T-cell (primary cell): ENCODE measurements around the gene ACSF3. TPM values are rescaled to one million over a fixed set of nuclear protein-coding genes. Genes with fewer than 3 reads are reported as not detected.
A peak's percentile ranks its signal among the peaks of the same experiment; 100 is the strongest.

Source experiments
- ATAC-seq, 4 experiments: fragments of 200-7000 bp in 3 of 4; fragments of 150-1000 bp in 1 of 4; cut with Tn5 transposase; replicated peaks in 1 of 4; 1 replicate in 3 of 4; 2 replicates in 1 of 4; pipeline ENCODE4 v1.10.0; 2021; ENCODE audit warnings: moderate library complexity in 3 of 4, mild to moderate bottlenecking in 2 of 4, moderate number of reproducible peaks in 1 of 4
- CTCF ChIA-PET, 2 donors: fragments of 300-600 bp; sonication (Branson Sonifier 250); formaldehyde crosslinking; loops; one replicate each; lab custom pipeline; 2022; ENCODE audit warnings: antibody characterized with exemption in 2 of 2; lab: Charles Lee
- POLR2A ChIA-PET, 2 donors: fragments of 300-600 bp; sonication (Branson Sonifier 250); formaldehyde crosslinking; loops; one replicate each; lab custom pipeline; 2022; ENCODE audit warnings: antibody characterized with exemption in 2 of 2; lab: Charles Lee
- DNase-seq, 35 experiments: peaks; one replicate each; pipeline versions ENCODE4 v3.0.0 to v3.0.0-alpha.2; 2013 to 2023
- H3K27ac ChIP-seq: one replicate; pipeline ENCODE4 v1.5.1; 2013; ENCODE audit warnings: low read length
- H3K27me3 ChIP-seq, 2 experiments: replicated peaks in 1 of 2; 1 replicate in 1 of 2; 2 replicates in 1 of 2; pipeline versions ENCODE4 v1.6.1 to v1.7.0; 2013; ENCODE audit warnings: low read length in 1 of 2, mixed read lengths in 1 of 2; ENCODE audit not compliant: control insufficient read depth in 2 of 2, insufficient read depth in 2 of 2; ENCODE audit errors: extremely low read depth in 1 of 2
- H3K36me3 ChIP-seq, 2 donors: 1 replicate in 1 of 2; 2 replicates in 1 of 2; pipeline versions ENCODE4 v1.6.1 to v1.7.0; 2013; ENCODE audit warnings: low read length in 1 of 2; ENCODE audit not compliant: control insufficient read depth in 2 of 2, insufficient read depth in 1 of 2; ENCODE audit errors: extremely low read depth in 1 of 2
- H3K4me1 ChIP-seq, 2 experiments: 1 replicate in 1 of 2; 2 replicates in 1 of 2; pipeline versions ENCODE4 v1.6.1 to v1.7.0; 2013; ENCODE audit warnings: low read length in 2 of 2, mixed read lengths in 1 of 2; ENCODE audit not compliant: insufficient read depth in 2 of 2, control insufficient read depth in 1 of 2; ENCODE audit errors: extremely low read depth in 1 of 2
- H3K4me3 ChIP-seq, 2 donors: 1 replicate in 1 of 2; 2 replicates in 1 of 2; pipeline versions ENCODE4 v1.5.1 to v1.7.0; 2013; ENCODE audit warnings: mild to moderate bottlenecking in 2 of 2, low read length in 1 of 2, moderate library complexity in 1 of 2; ENCODE audit not compliant: control insufficient read depth in 1 of 2; ENCODE audit errors: extremely low read depth in 1 of 2
- H3K9me3 ChIP-seq: 2 replicates; pipeline ENCODE4 v1.7.0; 2013
- H3K27ac Mint-ChIP-seq, 2 donors: one replicate each; pipeline ENCODE4 v1.8.0; 2020 to 2021; ENCODE audit warnings: mild to moderate bottlenecking in 2 of 2, mixed read lengths in 2 of 2
- H3K27me3 Mint-ChIP-seq, 2 donors: one replicate each; pipeline ENCODE4 v1.8.0; 2021 to 2022; ENCODE audit warnings: mixed read lengths in 2 of 2
- H3K36me3 Mint-ChIP-seq: one replicate; pipeline ENCODE4 v1.8.0; 2021; ENCODE audit warnings: mixed read lengths
- H3K4me1 Mint-ChIP-seq, 3 donors: one replicate each; pipeline ENCODE4 v1.8.0; 2020 to 2022; ENCODE audit warnings: mixed read lengths in 3 of 3, mild to moderate bottlenecking in 1 of 3
- H3K4me3 Mint-ChIP-seq, 3 donors: one replicate each; pipeline ENCODE4 v1.8.0; 2020 to 2022; ENCODE audit warnings: mild to moderate bottlenecking in 3 of 3, mixed read lengths in 3 of 3, moderate library complexity in 3 of 3
- H3K9me3 Mint-ChIP-seq, 3 donors: one replicate each; pipeline ENCODE4 v1.8.0; 2020 to 2022; ENCODE audit warnings: mixed read lengths in 3 of 3
- WGBS: methylation state at CpG from one replicate; pipeline ENCODE4 v1.1.5; 2013; ENCODE audit warnings: missing lambda C conversion rate; ENCODE audit not compliant: insufficient coverage; 5-methylcytosine and 5-hydroxymethylcytosine counted together
- total RNA-seq, 35 experiments: library from RNA in 6 of 35; stranded (reverse) in 6 of 35; fragments of 120-200 nt in 1 of 35; gene quantifications; one replicate each; pipeline versions ENCODE4 v1.2.1 to v1.2.4 and lab custom pipeline; 2013 to 2026

ACSF3 gene
- total RNA-seq, 5 donors from 2014 or later (not counting 1 experiment from before 2014, with no cell fraction given), result 70.5 to 102 (median 79.9) TPM

- no peaks in the 10 kb centered on the region for H3K36me3 ChIP-seq
- peaks cover 7 to 23% of the 10 kb centered on the region in 2 experiments for H3K4me1 ChIP-seq
- Mint-ChIP-seq H3K36me3 (no peaks in the 10 kb centered on the region), H3K27ac (no peak overlapping the region), H3K27me3 (peaks cover 11 to 32% of the 10 kb centered on the region in 2 donors), H3K4me3 (no peak overlapping the region), H3K9me3 (peaks cover 0 to 2% (median 0%) of the 10 kb centered on the region in 3 donors), H3K4me1 (peaks cover 0 to 17% (median 11%) of the 10 kb centered on the region in 3 donors)
- no peak overlapping the region for H3K27ac ChIP-seq
- H3K4me3 ChIP-seq, result no peak overlapping the region
- ChIA-PET CTCF (no interaction called here), POLR2A (no interaction called here)
- no peaks in the 10 kb centered on the region for H3K9me3 ChIP-seq
- WGBS, result 89% methylated on average over 26 of the region's 26 CpGs
- ATAC-seq (no peak), DNase-seq (no peak)
- peaks cover 4 to 52% of the 10 kb centered on the region in 2 experiments for H3K27me3 ChIP-seq
Measured at GRCh38 chr16:89197633-89198416, 104.2 kb downstream of the ACSF3 start.

- ATAC-seq, result no peak
- peaks cover 0 to 21% (median 13%) of the 10 kb centered on the region in 3 donors for H3K4me1 Mint-ChIP-seq
- no peaks in the 10 kb centered on the region for H3K36me3 Mint-ChIP-seq
- ChIA-PET CTCF (no interaction called here), POLR2A (interaction anchor here in 1 of 2 donors (0.5 kb wide), 1 partner anchor 622 kb away, joined by 3 read pairs; no protein-coding TSS in a partner anchor)
- H3K27me3 Mint-ChIP-seq, result peaks cover 19 to 40% of the 10 kb centered on the region in 2 donors
- Histone ChIP-seq H3K36me3 (no peaks in the 10 kb centered on the region), H3K9me3 (no peaks in the 10 kb centered on the region), H3K27me3 (peaks cover 7 to 56% of the 10 kb centered on the region in 2 experiments), H3K27ac (no peak overlapping the region), H3K4me1 (peaks cover 7 to 17% of the 10 kb centered on the region in 2 experiments), H3K4me3 (no peak overlapping the region)
- 86% methylated on average over 19 of the region's 28 CpGs for WGBS
- H3K9me3 Mint-ChIP-seq, result peaks cover 0 to 4% (median 0%) of the 10 kb centered on the region in 3 donors
- H3K27ac Mint-ChIP-seq, result no peak overlapping the region
- no peak overlapping the region for H3K4me3 Mint-ChIP-seq
- DNase-seq, result no peak
Measured at GRCh38 chr16:89198417-89199240, 105.0 kb downstream of the ACSF3 start.

DNA sequence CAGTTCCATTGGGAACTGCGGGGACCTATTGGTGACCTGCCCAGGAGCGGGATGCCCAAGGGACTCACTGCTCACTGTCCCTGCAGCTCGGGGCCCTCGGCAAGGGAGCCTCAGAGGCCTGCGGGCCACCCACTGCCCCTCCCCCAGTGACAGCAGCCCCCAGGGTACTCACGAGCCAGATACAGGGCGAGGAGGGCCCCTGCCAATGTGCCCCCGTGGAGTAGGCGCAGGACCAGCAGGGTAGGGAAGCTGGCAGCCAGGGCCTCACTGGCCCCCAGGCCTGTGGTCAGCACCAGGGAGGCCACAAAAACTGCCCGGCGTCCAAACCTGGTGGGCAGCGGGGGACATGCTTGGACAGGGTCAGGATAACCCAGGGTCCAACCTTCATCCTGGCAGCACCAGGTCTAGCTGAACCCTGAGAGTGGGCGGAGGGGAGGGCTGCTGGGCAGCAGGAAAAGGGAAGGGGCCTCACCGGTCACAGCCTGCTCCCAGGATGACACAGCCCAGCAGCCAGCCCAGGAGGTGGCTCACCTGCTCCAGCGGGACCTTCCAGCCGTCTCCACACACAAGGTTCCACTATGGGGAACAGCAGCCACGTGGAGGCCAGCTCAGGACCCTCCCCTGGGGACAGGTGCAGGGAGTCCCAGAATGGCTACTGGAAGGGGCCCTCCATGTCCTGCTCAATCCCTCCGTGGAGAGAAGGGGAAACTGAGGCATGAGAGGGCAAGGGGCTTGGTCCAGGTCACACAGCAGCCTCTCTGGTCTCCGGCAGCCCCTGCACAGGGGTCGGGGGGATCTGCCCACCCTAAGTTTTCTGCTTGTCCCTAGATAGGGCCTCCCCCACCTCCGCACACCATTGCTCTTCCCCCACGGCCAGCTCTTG lies 105.8 kb downstream of the ACSF3 start:
- no peak overlapping the region for H3K27ac Mint-ChIP-seq
- WGBS, result 79% methylated on average over 20 of the region's 22 CpGs
- peak overlapping the region in 2 of 3 donors; percentile 28 to 62 for H3K4me3 Mint-ChIP-seq
- H3K4me1 Mint-ChIP-seq, result peaks cover 0 to 21% (median 13%) of the 10 kb centered on the region in 3 donors
- DNase-seq (no peak), ATAC-seq (no peak)
- peaks cover 21 to 47% of the 10 kb centered on the region in 2 donors for H3K27me3 Mint-ChIP-seq
- Histone ChIP-seq H3K36me3 (no peaks in the 10 kb centered on the region), H3K9me3 (no peaks in the 10 kb centered on the region), H3K27me3 (peaks cover 11 to 53% of the 10 kb centered on the region in 2 experiments), H3K4me1 (peaks cover 7 to 16% of the 10 kb centered on the region in 2 experiments), H3K4me3 (no peak overlapping the region), H3K27ac (no peak overlapping the region)
- no peaks in the 10 kb centered on the region for H3K36me3 Mint-ChIP-seq
- H3K9me3 Mint-ChIP-seq, result peaks cover 0 to 4% (median 0%) of the 10 kb centered on the region in 3 donors
- CTCF ChIA-PET, result no interaction called here
- POLR2A ChIA-PET, result interaction anchor here in 1 of 2 donors (0.5 kb wide), 1 partner anchor 621 kb away, joined by 3 read pairs; no protein-coding TSS in a partner anchor

DNA sequence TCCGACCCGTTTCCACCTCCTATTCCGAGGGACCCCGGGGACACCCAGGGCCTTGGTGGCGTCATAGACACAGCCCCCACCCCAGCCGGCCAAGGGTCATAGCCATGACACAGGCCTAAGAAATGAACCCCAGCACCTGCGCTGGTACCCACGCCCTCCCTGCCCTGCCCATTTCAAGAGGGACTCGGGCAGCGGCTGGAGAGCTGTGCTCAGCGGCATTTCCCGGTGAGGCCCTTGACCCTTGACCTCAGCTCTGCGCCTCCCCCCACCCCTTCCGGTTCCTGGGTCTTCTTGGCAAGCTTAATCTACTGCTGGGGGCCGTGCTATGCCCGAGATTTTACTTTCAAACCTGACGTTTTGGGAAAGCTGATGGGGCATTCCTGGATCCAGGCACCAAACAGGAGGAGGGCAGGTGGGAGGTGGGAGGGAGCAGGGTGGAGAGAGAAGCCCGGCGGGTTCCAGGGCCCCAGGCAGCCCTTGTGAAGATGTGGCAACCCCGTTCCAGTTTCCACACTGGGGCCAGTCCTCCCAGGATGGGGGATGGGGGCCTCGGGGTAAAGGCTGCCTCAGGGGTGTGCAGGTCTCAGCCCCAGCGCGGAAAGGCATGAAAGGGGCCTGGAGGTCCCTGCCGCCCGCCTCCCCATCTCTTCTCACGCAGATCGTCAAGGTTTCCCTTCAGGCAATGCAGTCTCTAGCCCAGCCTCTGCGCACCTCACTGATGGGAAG lies 106.6 kb downstream of the ACSF3 start, which contains the start of gene SLC22A31:
SLC22A31 (minus strand) TSS at position 414 of the 726 bp plus-strand sequence; CDS start at position 378, 36 bp downstream.
- peak within 1 kb of the TSS in 1 of 2 donors; percentile 54 for H3K4me3 ChIP-seq
- peaks cover 21 to 54% of the 10 kb centered on the region in 2 donors for H3K27me3 Mint-ChIP-seq

GRCh38 chr16:89200850-89201411 lies 107.3 kb downstream of the ACSF3 start:
- Mint-ChIP-seq H3K4me3 (peak overlapping the region; percentile 52 to 62 (median 59)), H3K27ac (no peak overlapping the region)

More for the DNA sequence above, 106.6 kb downstream of the ACSF3 start, which contains the start of gene SLC22A31:
- ATAC-seq, result no peak
- Histone ChIP-seq H3K36me3 (no peaks in the 10 kb centered on the region), H3K27ac (no peak within 1 kb of the TSS), H3K4me1 (peaks cover 7 to 16% of the 10 kb centered on the region in 2 experiments), H3K27me3 (peaks cover 11 to 62% of the 10 kb centered on the region in 2 experiments), H3K9me3 (no peaks in the 10 kb centered on the region)
- H3K4me3 Mint-ChIP-seq, result peak within 1 kb of the TSS; percentile 52 to 62 (median 59)
- POLR2A ChIA-PET, result no interaction called here
- no peak for DNase-seq
- H3K27ac Mint-ChIP-seq, result no peak within 1 kb of the TSS
- H3K9me3 Mint-ChIP-seq, result peaks cover 0 to 4% (median 0%) of the 10 kb centered on the region in 3 donors
- 34% methylated on average over 28 of the region's 28 CpGs for WGBS
- H3K36me3 Mint-ChIP-seq, result no peaks in the 10 kb centered on the region
- peaks cover 0 to 21% (median 13%) of the 10 kb centered on the region in 3 donors for H3K4me1 Mint-ChIP-seq
- CTCF ChIA-PET, result no interaction called here

More at GRCh38 chr16:89200850-89201411, 107.3 kb downstream of the ACSF3 start:
- Histone ChIP-seq H3K4me1 (peaks cover 7 to 16% of the 10 kb centered on the region in 2 experiments), H3K9me3 (no peaks in the 10 kb centered on the region), H3K27ac (no peak overlapping the region), H3K27me3 (peaks cover 11 to 66% of the 10 kb centered on the region in 2 experiments), H3K4me3 (peak overlapping the region in 1 of 2 donors; percentile 54), H3K36me3 (no peaks in the 10 kb centered on the region)
- Mint-ChIP-seq H3K36me3 (no peaks in the 10 kb centered on the region), H3K27me3 (peaks cover 21 to 54% of the 10 kb centered on the region in 2 donors), H3K9me3 (peaks cover 0 to 4% (median 0%) of the 10 kb centered on the region in 3 donors), H3K4me1 (peaks cover 0 to 21% (median 13%) of the 10 kb centered on the region in 3 donors)
- 4% methylated on average over 57 of the region's 58 CpGs for WGBS
- POLR2A ChIA-PET, result no interaction called here
- no peak for DNase-seq
- CTCF ChIA-PET, result no interaction called here
- ATAC-seq, result peak; percentile 3 to 19 (median 10)
